ENCODE data around the gene RNF128. TPM values are rescaled to one million over a fixed set of nuclear protein-coding genes. Genes with fewer than 3 reads are reported as not detected.

The RNF128 gene
- total and polyA plus RNA-seq, 2 of the 13 experiments (the other 11 are each of a cell fraction or from before 2014, with no cell fraction given): 18.5 to 43.5 TPM

- TF ChIP-seq IRF1 (CRISPR knock-in tag; IDR thresholded peaks at IDR 0.05; ENCODE audit: low read depth): no peak
- TF ChIP-seq WIZ (CRISPR knock-in tag; IDR thresholded peaks at IDR 0.05): no peak
- TF ChIP-seq MLX (CRISPR knock-in tag; IDR thresholded peaks at IDR 0.05): no peak
- TF ChIP-seq ZNF609 (CRISPR knock-in tag; IDR thresholded peaks at IDR 0.05; ENCODE audit: borderline replicate concordance): no peak
- no peak for TF ChIP-seq PPARG (CRISPR knock-in tag; conservative IDR thresholded peaks at IDR 0.05)
- peak; percentile 41; the same call in 1 of the 2 replicates for TF ChIP-seq ZNF776 (CRISPR knock-in tag; IDR thresholded peaks at IDR 0.05)
- no peak for TF ChIP-seq ZNF512 (CRISPR knock-in tag; IDR thresholded peaks at IDR 0.05)
- peak; percentile 26; the same call in 1 of the 2 replicates for TF ChIP-seq ZBTB4 (CRISPR knock-in tag; IDR thresholded peaks at IDR 0.05; ENCODE audit: borderline replicate concordance)
- TF ChIP-seq CHD4 (IDR thresholded peaks at IDR 0.05; ENCODE audit: borderline replicate concordance, low read length): no peak
- no peak for TF ChIP-seq POGK (CRISPR knock-in tag; conservative IDR thresholded peaks at IDR 0.05)
- no peak for TF ChIP-seq KDM6A (CRISPR knock-in tag; IDR thresholded peaks at IDR 0.05; ENCODE audit: low read depth)
- no peak for TF ChIP-seq RNF2 (conservative IDR thresholded peaks at IDR 0.05; ENCODE audit: low read depth)
- peak; percentile 63; the same call in 1 of the 2 replicates for TF ChIP-seq ZNF777 (CRISPR knock-in tag; IDR thresholded peaks at IDR 0.05)
- peak; percentile 83 for TF ChIP-seq POLR2AphosphoS5 (IDR thresholded peaks at IDR 0.05; ENCODE audit: low read depth, low read length)
- TF ChIP-seq ZNF263 (CRISPR knock-in tag; IDR thresholded peaks at IDR 0.05): peak; percentile 24; the same call in 1 of the 2 replicates
Measured at GRCh38 chrX:106726485-106727437, at the start of gene RNF128 (continued).

All from HepG2 (cell line).